ENCODE results near the gene ZNF641.
"Not testable (repeated sequence)": the region's sequence is repeated elsewhere in the genome, so short reads cannot be mapped to it uniquely, and the experiment has no call there.

The ZNF641 gene

GRCh38 chr12:48334808-48335207 lies 15.9 kb downstream of the ZNF641 start:
- DNase-seq (ENCODE audit: low spot score) = no peak

- DNase-seq (ENCODE audit: low spot score) = not testable (repeated sequence)
These were observed 17.0 kb downstream of the ZNF641 start for GRCh38 chr12:48333680-48334079.

GRCh38 chr12:48331399-48331798 lies 19.3 kb downstream of the ZNF641 start:
- no peak for DNase-seq (ENCODE audit: low spot score)

GRCh38 chr12:48329199-48329939 lies 21.4 kb downstream of the ZNF641 start:
- no peak for DNase-seq (ENCODE audit: low spot score)

GRCh38 chr12:48316491-48316890 lies 34.2 kb downstream of the ZNF641 start:
- DNase-seq (ENCODE audit: low spot score) = no peak

- no peak for DNase-seq (ENCODE audit: low spot score)
These were observed 39.4 kb downstream of the ZNF641 start for GRCh38 chr12:48311313-48311712.

- no peak for DNase-seq (ENCODE audit: low spot score)
These were observed 43.5 kb downstream of the ZNF641 start for GRCh38 chr12:48307269-48307668.

- no peak for DNase-seq (ENCODE audit: low spot score)
These were observed 45.5 kb downstream of the ZNF641 start for GRCh38 chr12:48305190-48305589.

- DNase-seq (ENCODE audit: low spot score) = no peak
These were observed 48.4 kb downstream of the ZNF641 start for GRCh38 chr12:48302161-48302911.

GRCh38 chr12:48300774-48301173 lies 49.9 kb downstream of the ZNF641 start:
- DNase-seq (ENCODE audit: low spot score) = no peak

- peak; percentile 45 for DNase-seq (ENCODE audit: low spot score)
These were observed 54.0 kb downstream of the ZNF641 start for GRCh38 chr12:48296586-48297282.

GRCh38 chr12:48292040-48292439 lies 58.7 kb downstream of the ZNF641 start:
- no peak for DNase-seq (ENCODE audit: low spot score)

GRCh38 chr12:48291511-48291910 lies 59.2 kb downstream of the ZNF641 start:
- no peak for DNase-seq (ENCODE audit: low spot score)

- DNase-seq (ENCODE audit: low spot score) = no peak
These were observed 62.1 kb downstream of the ZNF641 start for GRCh38 chr12:48288387-48289268.
